ENCODE results near the gene BTBD6.

- TF ChIP-seq, protein P1, sequence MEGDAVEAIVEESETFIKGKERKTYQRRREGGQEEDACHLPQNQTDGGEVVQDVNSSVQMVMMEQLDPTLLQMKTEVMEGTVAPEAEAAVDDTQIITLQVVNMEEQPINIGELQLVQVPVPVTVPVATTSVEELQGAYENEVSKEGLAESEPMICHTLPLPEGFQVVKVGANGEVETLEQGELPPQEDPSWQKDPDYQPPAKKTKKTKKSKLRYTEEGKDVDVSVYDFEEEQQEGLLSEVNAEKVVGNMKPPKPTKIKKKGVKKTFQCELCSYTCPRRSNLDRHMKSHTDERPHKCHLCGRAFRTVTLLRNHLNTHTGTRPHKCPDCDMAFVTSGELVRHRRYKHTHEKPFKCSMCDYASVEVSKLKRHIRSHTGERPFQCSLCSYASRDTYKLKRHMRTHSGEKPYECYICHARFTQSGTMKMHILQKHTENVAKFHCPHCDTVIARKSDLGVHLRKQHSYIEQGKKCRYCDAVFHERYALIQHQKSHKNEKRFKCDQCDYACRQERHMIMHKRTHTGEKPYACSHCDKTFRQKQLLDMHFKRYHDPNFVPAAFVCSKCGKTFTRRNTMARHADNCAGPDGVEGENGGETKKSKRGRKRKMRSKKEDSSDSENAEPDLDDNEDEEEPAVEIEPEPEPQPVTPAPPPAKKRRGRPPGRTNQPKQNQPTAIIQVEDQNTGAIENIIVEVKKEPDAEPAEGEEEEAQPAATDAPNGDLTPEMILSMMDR (conservative IDR thresholded peaks at IDR 0.05 in 1 of 2, IDR thresholded peaks at IDR 0.05 in 1 of 2; ENCODE audit: low read depth in 1 of 2, low read length in 2 of 2) = no peak
- TF ChIP-seq EZH2 (IDR thresholded peaks at IDR 0.05; ENCODE audit: low read length, missing control alignments) = no peak
Observed at GRCh38 chr14:105283899-105284298, 35.6 kb downstream of the BTBD6 start.
